HG03039 (cell line): ENCODE data around the gene SARS2.
"Not testable (repeated sequence)": the region's sequence is repeated elsewhere in the genome, so short reads cannot be mapped to it uniquely, and the experiment has no call there.

Source experiments
- ATAC-seq: cut with Tn5 transposase; IDR thresholded peaks from one replicate; pipeline ENCODE4 v1.9.1; 2021; ENCODE audit warnings: mild to moderate bottlenecking, moderate library complexity; ENCODE audit not compliant: unreplicated experiment

The SARS2 gene

GRCh38 chr19:38893341-38893771 lies 37.2 kb downstream of the SARS2 start:
- no peak for ATAC-seq

GRCh38 chr19:38892841-38893240 lies 37.7 kb downstream of the SARS2 start:
- ATAC-seq = no peak

DNA sequence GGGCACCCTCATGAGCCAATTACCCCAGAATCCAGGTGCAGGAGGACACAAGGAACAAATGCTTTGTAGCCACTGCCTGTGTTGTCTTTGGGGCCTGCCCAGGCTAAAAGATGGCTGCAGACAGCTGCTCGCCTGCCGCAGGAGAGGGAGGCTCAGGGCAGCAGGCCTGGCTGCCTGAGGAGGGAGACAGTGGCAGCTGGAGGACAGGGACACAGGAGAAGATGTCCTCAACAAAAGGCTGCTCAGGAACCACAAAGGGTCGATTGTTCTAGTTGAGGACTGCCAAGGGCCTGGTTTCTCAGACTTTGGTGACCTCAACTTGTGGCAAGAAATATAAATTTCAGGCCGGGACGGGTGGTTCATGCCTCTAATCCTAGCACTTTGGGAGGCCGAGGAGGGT lies 38.8 kb downstream of the SARS2 start:
- no peak for ATAC-seq

- no peak for ATAC-seq
Measured at GRCh38 chr19:38890686-38891085, 39.9 kb downstream of the SARS2 start.

- no peak for ATAC-seq
Measured at GRCh38 chr19:38889803-38890202, 40.8 kb downstream of the SARS2 start.

- ATAC-seq = no peak
Measured at GRCh38 chr19:38888876-38889275, 41.7 kb downstream of the SARS2 start.

DNA sequence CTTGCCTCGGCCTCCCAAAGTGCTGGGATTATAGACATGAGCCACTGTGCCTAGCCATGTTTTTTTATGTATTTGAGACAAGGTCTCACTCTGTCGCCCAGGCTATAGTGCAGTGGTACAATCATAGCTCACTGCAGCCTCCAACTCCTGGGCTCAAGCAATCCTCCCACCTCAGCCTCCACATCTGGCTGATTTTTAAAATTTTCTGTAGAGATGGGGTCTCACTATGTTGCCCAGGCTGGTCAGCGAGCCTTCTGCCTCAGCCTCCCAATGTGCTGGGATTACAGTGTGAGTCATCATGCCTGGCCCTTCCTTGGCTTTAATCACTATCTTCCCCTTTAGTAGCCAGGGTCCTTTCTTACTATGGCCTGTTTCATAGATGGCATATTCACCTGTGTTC lies 45.9 kb downstream of the SARS2 start:
- not testable (repeated sequence) for ATAC-seq

- no peak for ATAC-seq
Measured at GRCh38 chr19:38883286-38883685, 47.3 kb downstream of the SARS2 start.

GRCh38 chr19:38880882-38881609 lies 49.5 kb downstream of the SARS2 start:
- no peak for ATAC-seq

DNA sequence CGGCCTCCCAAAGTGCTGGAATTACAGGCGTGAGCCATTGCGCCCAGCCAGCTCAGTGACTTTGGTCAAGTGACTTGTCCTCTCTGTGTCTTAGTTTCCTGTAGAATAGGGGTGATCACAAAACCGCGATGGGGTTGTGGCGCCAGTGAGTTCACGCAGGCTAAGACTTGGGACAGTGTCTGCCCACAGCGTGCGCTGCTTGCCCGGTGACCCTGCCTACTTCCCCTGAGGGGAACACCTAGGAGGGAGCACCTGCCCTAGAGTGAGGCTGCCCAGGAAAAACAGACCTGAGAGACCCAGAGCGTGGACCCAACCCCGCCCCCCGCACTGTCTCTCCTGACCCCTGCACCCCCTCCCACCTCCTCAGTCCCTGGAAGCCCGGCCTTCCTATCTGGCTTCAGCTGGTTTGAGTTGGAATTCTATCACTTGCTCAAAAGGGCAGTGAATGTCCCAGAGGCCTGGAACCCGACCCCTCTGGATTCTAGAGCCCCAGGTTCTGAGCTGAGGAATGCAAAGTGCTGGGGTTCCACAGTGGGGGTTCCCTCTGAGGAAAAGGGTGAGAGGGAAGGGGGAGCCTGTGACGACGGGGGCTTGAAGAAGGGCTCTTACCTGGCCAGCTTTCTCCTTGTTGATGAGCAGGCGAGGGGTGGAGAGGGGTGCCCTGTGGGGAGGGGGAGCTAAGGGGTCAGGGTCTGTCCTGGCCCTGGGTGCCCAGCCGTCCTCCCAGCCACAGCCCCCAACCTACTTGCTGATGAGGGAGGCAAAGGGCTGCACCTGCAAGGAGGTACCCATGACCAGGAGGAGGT lies 50.3 kb downstream of the SARS2 start:
- no peak for ATAC-seq

GRCh38 chr19:38879400-38879751 lies 51.2 kb downstream of the SARS2 start:
- ATAC-seq = no peak

DNA sequence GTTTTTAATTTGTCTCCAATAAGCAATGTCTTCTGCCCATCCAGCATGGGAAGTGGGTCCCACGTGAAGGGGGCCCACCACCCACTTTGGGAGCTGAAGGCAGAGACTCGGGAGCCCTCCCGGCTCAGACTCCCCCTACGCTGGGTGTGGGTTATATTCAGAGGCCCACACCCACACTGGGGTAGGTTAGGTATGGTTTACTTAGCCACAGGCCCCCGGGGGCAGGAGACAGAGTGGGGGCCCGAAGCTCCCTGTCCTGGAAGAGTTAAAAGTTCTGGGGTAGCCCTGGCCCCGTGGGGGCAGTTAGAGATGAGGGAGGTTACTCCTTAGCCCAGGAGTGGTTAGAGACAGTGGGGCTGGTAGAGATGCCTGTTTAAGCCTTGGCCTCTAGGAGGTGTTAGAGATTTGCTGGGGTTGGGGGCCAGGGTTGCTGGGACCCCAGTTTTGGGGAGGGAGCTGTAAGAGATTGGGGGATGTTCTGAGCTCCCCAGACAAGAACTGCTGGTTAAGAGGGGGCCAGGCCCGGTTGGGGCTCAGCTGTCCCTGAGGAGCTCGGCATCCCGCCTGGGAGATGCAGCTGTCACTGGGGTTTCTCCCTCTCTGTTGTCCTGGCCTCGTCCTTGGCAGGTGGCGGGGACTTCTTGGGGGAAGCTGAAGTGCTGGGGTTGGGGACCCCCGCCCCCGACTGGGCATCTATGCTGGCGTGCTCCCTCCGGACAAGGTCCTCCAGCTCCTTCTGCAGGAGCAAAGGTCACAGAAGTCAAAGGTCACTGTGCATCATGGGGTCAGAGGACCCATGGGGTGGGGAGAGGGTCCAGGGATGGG lies 51.8 kb downstream of the SARS2 start:
- no peak for ATAC-seq

GRCh38 chr19:38877781-38878574 lies 52.6 kb downstream of the SARS2 start, which contains the start of gene RINL:
RINL (minus strand) TSS chr19:38878275; CDS start chr19:38876742, 1,533 bp downstream.
- ATAC-seq = no peak

DNA sequence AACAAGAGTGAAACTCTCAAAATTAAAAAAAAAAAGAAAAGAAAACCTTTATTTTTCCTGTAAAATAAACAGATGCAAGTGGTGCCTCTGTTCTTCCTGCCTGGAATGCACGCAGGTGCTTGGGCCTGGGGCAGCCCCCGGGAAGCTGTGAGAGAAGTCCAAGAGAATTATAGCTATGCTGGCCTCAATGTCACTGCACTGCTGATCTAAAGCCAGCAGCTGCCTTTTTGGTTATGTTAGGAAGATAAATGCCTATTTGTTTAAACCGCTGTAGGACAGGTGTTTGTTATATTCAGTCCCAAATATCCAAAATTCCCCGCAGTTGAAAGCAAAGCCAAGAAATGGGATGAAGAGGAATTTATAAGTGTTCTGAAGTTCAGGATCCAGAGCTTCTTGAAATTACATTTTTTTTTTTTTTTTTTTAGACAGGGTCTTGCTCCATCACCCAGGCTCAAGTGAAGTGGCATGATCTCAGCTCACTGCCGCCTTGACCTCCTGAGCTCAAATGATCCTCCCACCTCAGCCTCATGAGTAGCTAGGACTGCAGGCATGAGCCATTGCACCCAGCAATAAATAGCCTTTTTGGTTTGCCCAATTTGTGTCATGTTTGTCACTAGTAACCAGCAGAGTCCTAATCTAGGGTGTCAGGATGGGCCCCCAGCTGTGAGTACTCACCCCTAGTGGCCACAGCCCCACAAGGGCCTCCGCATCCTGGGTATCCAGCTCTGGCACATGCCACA lies 54.7 kb downstream of the SARS2 start:
- ATAC-seq = no peak

DNA sequence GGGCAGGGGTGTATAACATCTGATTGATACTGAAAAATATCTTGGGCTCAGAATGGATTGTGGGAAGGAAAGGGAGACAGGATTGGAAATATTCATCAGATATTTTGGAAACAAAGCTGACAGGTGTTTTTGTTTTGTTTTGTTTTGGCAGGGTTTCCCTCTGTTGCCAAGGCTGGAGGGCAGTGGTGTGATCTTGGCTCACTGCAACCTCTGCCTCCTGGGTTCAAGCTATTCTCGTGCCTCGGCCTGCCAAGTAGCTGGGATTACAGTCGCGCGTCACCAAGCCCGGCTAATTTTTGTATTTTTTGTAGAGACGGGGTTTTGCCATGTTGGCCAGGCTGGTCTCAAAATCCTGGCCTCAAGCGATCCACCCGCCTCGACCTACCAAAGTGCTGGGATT lies 57.2 kb downstream of the SARS2 start:
- ATAC-seq = not testable (repeated sequence)

- no peak for ATAC-seq
Measured at GRCh38 chr19:38870612-38871011, 60.0 kb downstream of the SARS2 start.

DNA sequence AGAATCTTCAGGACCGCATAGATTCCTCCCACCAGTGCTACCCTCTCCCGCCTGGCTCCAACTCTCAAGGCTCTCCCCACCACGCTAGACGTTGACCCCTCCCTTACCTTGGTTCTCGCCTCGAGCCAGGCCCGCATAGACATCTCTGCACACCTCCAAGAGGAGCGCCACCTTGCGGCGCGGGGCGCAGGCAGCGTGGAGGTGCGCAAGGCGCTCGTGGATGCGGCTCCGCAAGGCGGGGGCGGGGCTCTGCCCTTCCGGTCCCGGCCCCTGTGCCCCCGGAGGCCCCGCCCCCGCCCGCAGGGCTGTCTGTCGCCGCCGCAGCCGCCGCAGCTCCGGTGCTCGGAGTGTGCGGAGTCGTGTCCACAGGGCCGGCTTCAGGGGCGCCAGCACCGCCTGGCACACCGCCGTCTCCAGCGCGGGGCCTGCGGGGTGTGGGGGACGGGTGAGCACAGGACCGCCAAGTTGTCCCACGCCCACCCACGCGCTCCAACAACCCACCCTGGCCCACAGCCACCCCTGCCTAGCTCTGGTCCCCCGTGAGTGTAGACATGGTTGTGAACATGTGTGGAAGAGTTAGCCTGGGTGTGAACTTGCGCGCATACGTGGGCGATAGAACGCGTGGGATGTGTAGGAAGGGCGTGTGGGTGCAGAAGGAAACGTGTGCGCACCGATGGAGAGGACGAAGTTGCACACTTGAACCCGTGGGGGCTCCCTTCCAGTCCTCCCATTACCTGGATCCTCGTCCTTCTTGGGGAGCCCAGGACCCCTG lies 60.5 kb downstream of the SARS2 start:
- ATAC-seq = peak; percentile 66

GRCh38 chr19:38869160-38869835 lies 61.3 kb downstream of the SARS2 start:
- ATAC-seq = peak; percentile 14

GRCh38 chr19:38868551-38868950 lies 62.0 kb downstream of the SARS2 start:
- ATAC-seq = no peak
